ENCODE data around the gene KMT2B.

DNA sequence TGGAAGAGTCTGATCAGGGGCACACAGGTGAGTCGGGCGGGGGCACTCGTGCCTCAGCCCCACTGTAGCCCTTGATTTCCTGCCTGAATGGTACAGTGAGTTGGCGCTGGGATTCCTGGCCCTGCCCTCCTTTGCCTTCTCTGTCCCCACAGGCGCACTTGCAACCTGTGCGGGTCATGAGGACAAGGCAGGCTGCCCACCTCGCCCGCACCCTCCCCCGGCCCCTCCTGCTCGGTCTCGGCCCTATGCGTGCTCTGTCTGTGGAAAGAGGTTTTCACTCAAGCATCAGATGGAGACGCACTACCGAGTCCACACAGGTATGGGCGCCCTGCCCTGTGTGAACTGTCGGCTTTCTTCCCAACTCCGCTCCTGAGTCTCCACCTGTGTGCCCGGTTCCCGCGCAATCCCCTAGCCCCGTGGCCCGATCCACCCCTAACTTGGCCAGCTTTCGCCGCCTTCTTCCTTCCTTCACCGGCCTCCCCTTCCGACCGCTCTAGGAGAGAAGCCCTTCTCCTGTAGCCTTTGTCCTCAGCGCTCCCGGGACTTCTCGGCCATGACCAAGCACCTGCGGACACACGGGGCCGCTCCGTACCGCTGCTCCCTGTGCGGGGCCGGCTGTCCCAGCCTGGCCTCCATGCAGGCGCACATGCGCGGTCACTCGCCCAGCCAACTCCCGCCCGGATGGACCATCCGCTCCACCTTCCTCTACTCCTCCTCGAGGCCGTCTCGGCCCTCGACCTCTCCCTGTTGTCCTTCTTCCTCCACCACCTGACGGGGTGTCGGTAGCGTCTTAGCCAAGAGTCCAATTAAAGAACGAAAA is 1.6 kb upstream of the KMT2B start:
- TF ChIP-seq, protein P1, sequence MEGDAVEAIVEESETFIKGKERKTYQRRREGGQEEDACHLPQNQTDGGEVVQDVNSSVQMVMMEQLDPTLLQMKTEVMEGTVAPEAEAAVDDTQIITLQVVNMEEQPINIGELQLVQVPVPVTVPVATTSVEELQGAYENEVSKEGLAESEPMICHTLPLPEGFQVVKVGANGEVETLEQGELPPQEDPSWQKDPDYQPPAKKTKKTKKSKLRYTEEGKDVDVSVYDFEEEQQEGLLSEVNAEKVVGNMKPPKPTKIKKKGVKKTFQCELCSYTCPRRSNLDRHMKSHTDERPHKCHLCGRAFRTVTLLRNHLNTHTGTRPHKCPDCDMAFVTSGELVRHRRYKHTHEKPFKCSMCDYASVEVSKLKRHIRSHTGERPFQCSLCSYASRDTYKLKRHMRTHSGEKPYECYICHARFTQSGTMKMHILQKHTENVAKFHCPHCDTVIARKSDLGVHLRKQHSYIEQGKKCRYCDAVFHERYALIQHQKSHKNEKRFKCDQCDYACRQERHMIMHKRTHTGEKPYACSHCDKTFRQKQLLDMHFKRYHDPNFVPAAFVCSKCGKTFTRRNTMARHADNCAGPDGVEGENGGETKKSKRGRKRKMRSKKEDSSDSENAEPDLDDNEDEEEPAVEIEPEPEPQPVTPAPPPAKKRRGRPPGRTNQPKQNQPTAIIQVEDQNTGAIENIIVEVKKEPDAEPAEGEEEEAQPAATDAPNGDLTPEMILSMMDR (conservative IDR thresholded peaks at IDR 0.05; ENCODE audit: low read depth, low read length): no peak
- TF ChIP-seq EZH2 (IDR thresholded peaks at IDR 0.05; ENCODE audit: low read length, unreplicated experiment): no peak

Data from PC-3 (cell line).